Prostate gland (tissue), 2 donors: ENCODE data around the gene XIRP1. TPM values are rescaled to one million over a fixed set of nuclear protein-coding genes. Genes with fewer than 3 reads are reported as not detected.
A peak's percentile ranks its signal among the peaks of the same experiment; 100 is the strongest.

Experiments used
- DNase-seq: peaks from one replicate; pipeline ENCODE4 v3.0.0-alpha.2; 2019; ENCODE audit warnings: low spot score
- H3K27ac ChIP-seq, 2 donors: fragments of 200-600 bp; sonication (generic); 2 replicates each; pipeline ENCODE4 v1.5.1; 2017 to 2019
- H3K27me3 ChIP-seq: fragments of 200-600 bp; sonication (generic); replicated peaks from 2 replicates; pipeline ENCODE4 v1.5.1; 2019; ENCODE audit not compliant: insufficient read depth
- H3K36me3 ChIP-seq, 2 donors: fragments of 200-600 bp; sonication (generic); 1 replicate in 1 of 2; 2 replicates in 1 of 2; pipeline versions ENCODE4 v1.5.1 to v1.8.1; 2017 to 2019
- H3K4me1 ChIP-seq: fragments of 200-600 bp; sonication (generic); replicated peaks from 2 replicates; pipeline ENCODE4 v1.5.1; 2019
- H3K4me3 ChIP-seq, 2 donors: fragments of 200-600 bp; sonication (generic); 2 replicates each; pipeline ENCODE4 v1.5.1; 2017 to 2019
- H3K9me3 ChIP-seq: fragments of 200-600 bp; sonication (generic); 2 replicates; pipeline ENCODE4 v1.5.1; 2017
- CTCF ChIP-seq, 4 experiments: fragments of 200-600 bp in 2 of 4; fragments of 450-650 bp in 2 of 4; sonication (generic) in 2 of 4; IDR thresholded peaks; 1 replicate in 3 of 4; 2 replicates in 1 of 4; pipeline ENCODE4 v1.5.1; 2016 to 2019; ENCODE audit warnings: antibody characterized with exemption in 4 of 4, mild to moderate bottlenecking in 2 of 4, moderate library complexity in 2 of 4
- POLR2A ChIP-seq: fragments of 450-650 bp; IDR thresholded peaks from one replicate; pipeline ENCODE4 v1.6.1; 2016; ENCODE audit warnings: antibody characterized with exemption, mild to moderate bottlenecking
- POLR2AphosphoS5 ChIP-seq: sonication (generic); formaldehyde crosslinking; IDR thresholded peaks from one replicate; pipeline ENCODE4 v1.6.1; 2017; ENCODE audit warnings: antibody characterized with exemption
- WGBS: methylation state at CpG from one replicate; pipeline ENCODE4 v1.1.5; 2018; 5-methylcytosine and 5-hydroxymethylcytosine counted together
- intact Hi-C: fragments of 100-400 bp; cut with DNase I; formaldehyde crosslinking; loops from one replicate; pipeline ENCODE4 v1.14.2; 2022
- total RNA-seq, 2 donors: library from RNA; depleted of rRNA; stranded (reverse); fragments of >200 nt; gene quantifications; one replicate each; pipeline ENCODE4 v1.1.0, GENCODE V29; 2016

Gene XIRP1
- total RNA-seq, 2 donors from 2014 or later, result 0.40 to 2.2 TPM

GRCh38 chr3:39148435-39149058, 43.8 kb downstream of the XIRP1 start:
- peak overlapping the region in 1 of 2 donors; percentile 1 for H3K4me3 ChIP-seq

GRCh38 chr3:39147711-39148434, 44.5 kb downstream of the XIRP1 start:
- Histone ChIP-seq H3K4me3 (peak overlapping the region in 1 of 2 donors; percentile 1), H3K9me3 (no peaks in the 10 kb centered on the region), H3K27me3 (no peaks in the 10 kb centered on the region), H3K27ac (peak overlapping the region; percentile 93 to 100), H3K4me1 (peaks cover 41% of the 10 kb centered on the region), H3K36me3 (peaks cover 8 to 17% of the 10 kb centered on the region in 2 donors)
- 50% methylated on average over 9 of the region's 9 CpGs for WGBS
- TF ChIP-seq POLR2AphosphoS5 (no peak), CTCF (IDR thresholded peaks at IDR 0.05) (no peak), POLR2A (no peak)
- intact Hi-C loops, result no loop called here
- DNase-seq, result no peak

More at GRCh38 chr3:39148435-39149058, 43.8 kb downstream of the XIRP1 start:
- no peak for TF ChIP-seq CTCF (IDR thresholded peaks at IDR 0.05)
- TF ChIP-seq POLR2AphosphoS5, result no peak
- no peak for TF ChIP-seq POLR2A
- Histone ChIP-seq H3K36me3 (peaks cover 6 to 13% of the 10 kb centered on the region in 2 donors), H3K4me1 (peaks cover 35% of the 10 kb centered on the region), H3K27me3 (no peaks in the 10 kb centered on the region), H3K27ac (peak overlapping the region; percentile 93 to 100), H3K9me3 (no peaks in the 10 kb centered on the region)
- intact Hi-C loops, result no loop called here
- DNase-seq, result no peak
- WGBS, result 50% methylated on average over 9 of the region's 9 CpGs

GRCh38 chr3:39146611-39147591, 45.5 kb downstream of the XIRP1 start:
- H3K4me1 ChIP-seq, result peaks cover 50% of the 10 kb centered on the region
- peak overlapping the region; percentile 93 to 100 for H3K27ac ChIP-seq
- H3K27me3 ChIP-seq, result no peaks in the 10 kb centered on the region
- peak; percentile 67 for DNase-seq
- WGBS, result 17% methylated on average over 15 of the region's 15 CpGs
- H3K4me3 ChIP-seq, result peak overlapping the region in 1 of 2 donors; percentile 1
- peak; percentile 21 for TF ChIP-seq POLR2AphosphoS5
- no peak for TF ChIP-seq CTCF (IDR thresholded peaks at IDR 0.05)
- TF ChIP-seq POLR2A, result peak; percentile 54
- intact Hi-C loops, result no loop called here
- H3K36me3 ChIP-seq, result peaks cover 8 to 17% of the 10 kb centered on the region in 2 donors
- no peaks in the 10 kb centered on the region for H3K9me3 ChIP-seq

- Histone ChIP-seq H3K36me3 (peaks cover 8 to 17% of the 10 kb centered on the region in 2 donors), H3K4me3 (no peak overlapping the region), H3K27me3 (no peaks in the 10 kb centered on the region), H3K27ac (peak overlapping the region; percentile 93 to 100), H3K9me3 (no peaks in the 10 kb centered on the region), H3K4me1 (peaks cover 55% of the 10 kb centered on the region)
- DNase-seq, result no peak
- TF ChIP-seq CTCF (IDR thresholded peaks at IDR 0.05) (no peak), POLR2A (no peak), POLR2AphosphoS5 (no peak)
- intact Hi-C loops, result no loop called here
- WGBS, result 45% methylated on average over 11 of the region's 11 CpGs
These were observed 46.3 kb downstream of the XIRP1 start for GRCh38 chr3:39146083-39146501.
